Activated T-cell treated with anti-CD3 and anti-CD28 coated beads, Interleukin-2, amount 50 U/mL, for 1 hour (primary cell): ENCODE results near the gene PSMB8.
A peak's percentile ranks its signal among the peaks of the same experiment; 100 is the strongest.
"Not testable (repeated sequence)": the region's sequence is repeated elsewhere in the genome, so short reads cannot be mapped to it uniquely, and the experiment has no call there.

Experiments used
- DNase-seq: peaks from one replicate; pipeline ENCODE4 v3.0.0-alpha.2; 2020

The PSMB8 gene

DNA sequence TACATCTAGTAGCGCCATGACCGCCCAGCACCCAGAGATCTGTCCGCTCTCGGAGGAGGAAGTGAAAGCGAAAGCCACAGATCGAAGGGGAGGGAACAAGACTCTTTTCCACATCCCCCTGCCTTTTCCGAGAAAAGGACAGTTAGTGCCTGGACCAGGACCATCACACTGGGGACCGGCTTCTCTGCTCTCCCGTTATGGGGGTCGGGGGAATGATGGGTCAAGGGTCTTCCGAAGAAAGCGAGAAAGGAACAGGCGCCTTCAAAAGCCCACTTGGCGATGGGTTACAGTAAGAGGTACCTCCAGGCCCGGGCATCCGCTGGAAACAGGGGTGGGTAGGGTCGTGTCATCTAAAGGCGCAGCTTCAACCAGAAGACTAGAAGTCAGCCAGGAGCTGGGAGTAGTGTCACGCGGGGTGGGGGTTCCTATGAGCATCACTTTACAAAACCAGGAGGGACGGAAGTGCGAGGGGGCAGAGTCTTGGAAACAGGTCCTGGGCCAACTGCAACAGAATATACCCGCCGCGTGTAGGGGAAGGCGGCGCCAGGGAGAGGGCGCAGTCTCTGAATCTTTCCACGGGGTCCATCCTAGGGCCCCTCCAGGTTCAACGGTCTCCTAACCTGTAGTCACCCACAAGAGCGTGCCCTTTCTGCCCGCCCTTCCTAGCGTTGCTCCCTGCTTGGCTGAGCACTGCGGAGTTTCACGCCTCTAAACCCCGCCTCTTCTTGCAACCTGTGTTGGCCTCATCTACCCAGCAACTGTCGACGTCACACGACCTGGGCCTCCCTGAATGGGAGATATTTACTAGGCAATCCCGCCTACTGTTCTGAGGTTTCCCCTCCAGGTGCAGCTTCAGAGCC lies at the start of gene PSMB8:
TSS of gene PSMB8 (minus strand) at position 69 of the 860 bp plus-strand sequence. CDS start at position 18, 51 bp downstream.
- DNase-seq = peak; percentile 97

DNA sequence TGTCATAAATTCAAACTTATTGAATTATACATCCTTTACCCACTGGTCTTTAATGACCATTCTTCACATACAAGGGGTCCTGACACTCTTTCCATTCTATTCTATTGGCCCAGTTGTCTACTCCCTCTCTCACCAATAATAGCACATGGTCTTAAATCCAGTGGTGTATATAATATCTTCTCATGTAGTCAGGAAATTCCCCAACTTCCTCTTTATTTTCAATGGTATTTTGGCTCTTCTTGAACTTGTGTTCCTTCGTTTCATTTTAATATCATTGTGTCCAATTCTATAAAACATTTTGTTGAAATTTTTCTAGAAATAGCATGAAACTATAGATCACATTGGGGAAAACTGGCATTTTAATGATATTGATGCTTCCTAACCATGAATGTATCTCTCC lies 47.0 kb upstream of the PSMB8 start:
- no peak for DNase-seq

DNA sequence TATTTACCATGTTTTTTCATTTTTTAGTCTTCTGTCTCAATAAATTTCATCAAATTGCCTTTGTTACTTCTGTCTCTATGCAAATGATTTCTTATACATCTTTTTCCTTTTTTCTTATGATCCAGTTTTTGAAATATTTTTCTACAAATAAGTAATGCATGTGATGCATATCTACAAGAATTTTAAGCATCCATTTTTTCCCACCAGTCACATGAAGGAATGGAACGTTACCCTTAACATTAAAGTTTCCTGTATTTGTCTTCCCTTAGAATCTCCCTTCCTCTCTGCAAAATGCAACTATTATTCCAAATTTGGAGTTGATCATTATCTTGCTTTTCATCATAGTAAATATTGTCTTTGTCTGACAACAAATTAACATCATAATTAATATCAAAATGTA lies 45.7 kb upstream of the PSMB8 start:
- DNase-seq = no peak

DNA sequence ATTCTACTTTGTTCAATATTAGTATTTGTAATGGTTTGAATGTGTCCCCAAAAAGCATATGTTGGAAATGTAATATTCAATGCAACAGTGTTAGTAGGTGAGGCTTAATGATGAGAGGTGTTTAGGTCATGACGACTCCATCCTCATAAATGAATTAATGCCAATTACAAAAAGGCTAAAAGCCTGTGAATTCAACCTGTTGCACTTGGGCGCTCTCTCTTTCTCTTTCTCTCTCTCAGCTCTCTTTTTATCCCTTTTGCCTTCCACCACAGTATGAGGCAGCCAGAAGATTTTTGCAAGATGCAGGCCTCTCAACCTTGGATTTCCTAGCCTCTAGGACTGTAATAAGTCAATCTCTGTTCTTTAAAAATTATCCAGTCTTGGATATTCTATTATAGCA lies 44.7 kb upstream of the PSMB8 start:
- DNase-seq = no peak

DNA sequence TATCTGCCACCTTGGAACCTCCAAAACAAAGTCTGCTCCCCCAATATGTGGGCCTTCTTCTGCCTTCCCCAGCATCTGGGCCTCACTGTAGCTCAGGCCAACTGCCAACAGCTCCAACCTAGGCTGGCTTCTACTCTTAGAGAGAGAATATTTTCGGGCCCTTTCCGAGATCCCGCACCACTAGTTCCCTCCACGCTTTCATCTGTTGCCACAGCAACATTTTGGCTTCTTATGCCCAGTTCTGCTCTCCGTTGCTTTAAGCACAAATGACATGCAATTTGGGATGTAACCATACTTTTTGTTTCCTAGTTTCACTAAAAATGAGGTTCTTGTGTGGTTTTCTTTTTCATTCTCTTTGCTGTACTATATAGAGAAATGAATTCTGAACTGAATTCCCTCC lies 43.8 kb upstream of the PSMB8 start:
- DNase-seq = no peak

DNA sequence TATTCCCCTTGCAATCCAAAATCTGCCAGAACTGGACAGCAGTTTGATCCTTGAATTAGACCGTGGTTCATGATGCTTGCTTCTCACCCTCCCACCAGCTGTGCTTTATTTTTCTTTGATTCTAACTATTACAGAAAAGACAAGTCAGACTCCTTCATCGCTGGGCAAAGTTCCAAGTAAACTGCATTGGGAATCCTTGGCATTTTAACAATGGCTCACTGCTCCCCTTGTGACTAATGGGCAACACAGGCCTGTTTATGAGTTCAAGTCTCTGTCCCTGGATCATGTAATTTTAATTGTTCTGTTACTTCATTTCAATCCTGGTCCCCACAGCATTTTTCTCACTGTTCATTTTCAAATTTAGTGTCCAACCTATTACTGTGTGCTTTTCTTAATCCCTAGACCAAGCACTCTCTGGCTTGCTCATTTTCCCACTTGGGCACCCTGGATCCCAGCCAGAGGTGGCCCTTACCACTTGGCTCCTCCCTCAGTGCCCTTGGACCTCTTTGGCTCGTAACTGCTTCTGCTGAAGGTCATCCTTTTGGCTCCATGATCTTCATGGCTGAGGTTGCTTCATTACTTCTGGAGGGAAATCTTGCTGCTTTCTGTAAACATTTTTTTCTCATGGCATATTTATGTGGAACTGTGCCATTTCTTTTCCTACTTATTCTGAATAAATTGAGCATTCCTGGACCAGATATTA lies 43.0 kb upstream of the PSMB8 start:
- DNase-seq = no peak

DNA sequence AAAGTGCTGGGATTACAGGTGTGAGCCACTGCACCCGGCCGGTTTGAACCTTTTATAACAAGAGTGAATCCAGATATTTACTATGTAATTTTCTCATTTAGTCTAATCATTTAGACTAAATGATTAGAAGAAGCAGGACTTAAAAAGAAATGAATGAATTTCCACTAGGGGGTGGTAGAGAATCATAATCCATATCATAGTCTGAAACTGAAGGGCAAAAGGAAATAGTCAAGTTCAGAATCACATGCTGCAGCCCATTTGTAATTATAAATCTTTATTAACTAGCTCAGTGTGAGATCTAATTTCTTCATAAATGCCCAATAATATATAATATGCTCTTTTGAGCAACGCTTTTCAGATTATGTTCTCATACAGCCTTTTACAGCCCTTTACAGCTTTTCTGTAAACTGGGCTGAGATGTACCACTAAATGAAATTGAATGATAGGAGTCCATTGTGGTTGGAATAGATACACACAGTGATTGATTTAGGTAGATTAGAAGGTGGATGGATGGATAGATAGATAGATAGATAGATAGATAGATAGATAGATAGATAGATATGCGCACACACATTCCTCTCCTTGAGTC lies 41.9 kb upstream of the PSMB8 start:
- no peak for DNase-seq

DNA sequence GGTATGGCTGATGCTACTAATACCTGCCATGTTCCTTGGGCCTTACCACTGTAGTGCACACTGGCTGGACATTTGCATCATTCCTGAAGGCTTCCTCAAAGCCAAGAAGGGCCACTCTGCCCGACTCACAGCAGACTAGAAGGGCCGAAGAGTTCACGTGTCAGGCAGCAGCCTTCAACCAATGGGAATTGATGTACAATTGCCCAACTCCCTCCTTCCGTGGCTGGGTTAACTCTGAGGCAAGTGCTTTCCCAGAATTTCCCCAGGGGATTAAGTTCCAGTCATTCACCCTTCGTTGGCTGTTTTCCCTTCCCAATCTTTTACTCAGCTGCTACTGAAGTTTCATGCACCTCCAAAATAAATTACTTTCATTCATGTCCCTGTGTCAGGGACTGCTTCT lies 39.9 kb upstream of the PSMB8 start:
- DNase-seq = no peak

DNA sequence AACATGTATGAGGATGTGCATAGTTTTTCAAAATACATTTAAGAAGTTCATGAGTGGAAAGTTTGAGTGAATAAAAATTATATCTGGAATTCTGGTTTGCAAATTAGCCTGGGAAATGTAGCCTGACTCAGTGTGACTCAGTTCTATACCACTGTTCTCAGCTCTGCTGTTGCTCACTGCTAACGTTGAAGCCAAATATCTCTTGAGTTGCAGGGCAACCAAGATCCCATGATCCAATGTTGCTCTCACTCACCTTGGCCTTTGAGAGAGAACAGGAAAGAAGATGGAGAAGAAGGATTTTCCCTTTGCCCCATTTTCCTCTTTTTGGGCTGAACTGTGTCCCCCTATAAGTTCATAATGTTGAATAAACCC lies 39.0 kb upstream of the PSMB8 start:
- DNase-seq = no peak

DNA sequence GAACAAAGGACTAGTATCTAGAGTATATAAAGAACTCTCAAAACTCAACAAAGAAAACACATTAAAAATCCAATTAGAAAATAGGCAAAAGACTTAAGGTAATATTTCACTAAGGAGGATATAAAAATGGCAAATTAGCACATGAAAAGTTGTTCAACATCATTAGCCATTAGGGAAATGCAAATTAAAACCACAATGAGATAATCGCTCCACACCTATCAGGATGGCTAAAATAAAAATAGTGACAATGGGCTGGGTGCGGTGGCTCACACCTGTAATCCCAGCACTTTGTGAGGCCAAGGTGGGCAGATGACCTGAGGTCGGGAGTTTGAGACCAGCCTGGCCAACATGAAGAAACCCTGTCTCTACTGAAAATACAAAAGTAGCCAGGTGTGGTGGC lies 37.1 kb upstream of the PSMB8 start:
- not testable (repeated sequence) for DNase-seq

DNA sequence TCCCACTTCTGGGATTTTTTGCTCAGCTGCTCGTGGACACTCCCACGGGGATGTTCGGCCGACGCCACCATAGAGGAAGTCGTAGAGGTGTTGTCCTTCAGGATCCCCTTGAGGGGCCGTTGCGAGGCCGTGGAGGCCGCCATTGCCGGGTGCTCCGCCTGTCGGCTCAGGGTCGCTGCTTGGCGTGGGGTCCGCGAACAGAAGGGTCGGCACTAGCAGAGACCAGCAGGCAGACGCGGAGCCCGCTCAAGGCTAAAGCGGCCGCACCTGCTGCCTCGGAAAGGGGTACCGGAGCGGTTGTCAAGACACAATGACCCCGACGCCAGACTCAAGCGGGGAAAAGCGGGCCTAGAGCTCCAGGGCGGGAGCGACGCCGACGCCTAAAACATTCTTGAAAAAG lies 35.8 kb upstream of the PSMB8 start:
- DNase-seq = no peak

DNA sequence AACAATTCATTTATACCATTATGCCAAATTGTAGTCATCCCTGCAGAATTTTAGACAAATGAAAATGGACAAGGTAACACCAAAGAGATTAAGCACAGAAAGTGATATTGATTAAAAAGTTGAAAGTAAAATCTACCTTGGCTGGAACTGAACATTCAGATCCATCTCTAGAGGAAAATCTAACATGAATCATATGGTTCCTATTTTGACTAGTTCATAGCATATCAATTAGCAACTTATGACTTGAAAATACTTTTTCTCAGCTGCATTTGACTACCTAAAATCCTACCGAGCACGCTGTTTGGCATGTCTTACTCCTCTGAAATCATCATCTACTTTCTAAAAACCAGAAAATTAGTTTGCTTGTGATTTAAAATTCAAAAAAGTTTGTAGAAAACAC lies 32.8 kb upstream of the PSMB8 start:
- DNase-seq = no peak

DNA sequence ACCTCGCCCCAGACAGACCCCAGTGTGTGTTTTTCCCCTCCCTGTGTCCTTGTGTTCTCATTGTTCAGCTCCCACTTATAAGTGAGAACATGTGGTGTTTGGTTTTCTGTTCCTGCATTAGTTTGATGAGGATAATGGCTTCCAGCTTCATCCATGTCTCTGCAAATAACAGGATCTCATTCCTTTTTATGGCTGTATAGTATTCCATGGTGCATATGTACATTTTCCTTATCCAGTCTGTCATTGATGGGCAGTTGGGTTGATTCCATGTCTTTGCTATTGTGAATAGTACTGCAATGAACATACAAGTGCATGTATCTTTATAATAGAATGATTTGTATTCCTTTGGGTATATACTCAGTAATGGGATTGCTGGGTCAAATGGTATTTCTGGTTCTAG lies 30.1 kb upstream of the PSMB8 start:
- not testable (repeated sequence) for DNase-seq

DNA sequence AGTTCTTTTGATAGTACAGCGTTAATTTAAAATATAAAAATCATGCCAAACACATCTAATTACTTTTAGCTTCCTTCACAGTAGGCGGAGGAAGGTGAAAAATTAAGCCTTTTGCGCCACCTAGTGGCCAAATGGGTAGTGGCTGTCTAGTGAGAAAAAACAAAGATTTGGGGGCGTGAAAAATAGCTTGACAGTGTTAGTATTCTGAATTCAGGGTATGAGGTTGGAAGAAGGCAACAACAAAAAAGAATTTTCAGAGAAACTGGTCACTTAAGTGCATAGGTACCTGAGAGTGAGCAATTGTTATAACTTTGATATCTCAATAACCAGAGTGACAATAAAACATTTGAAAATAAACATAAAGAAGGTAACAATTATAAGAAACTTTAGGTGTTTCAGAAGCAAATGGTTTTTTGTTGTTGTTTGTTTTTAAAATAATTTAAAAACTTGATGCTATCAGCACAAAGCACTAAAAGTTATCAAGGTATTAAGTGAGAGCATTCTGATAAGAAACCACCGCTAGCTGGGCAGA lies 24.5 kb upstream of the PSMB8 start:
- peak; percentile 85 for DNase-seq

DNA sequence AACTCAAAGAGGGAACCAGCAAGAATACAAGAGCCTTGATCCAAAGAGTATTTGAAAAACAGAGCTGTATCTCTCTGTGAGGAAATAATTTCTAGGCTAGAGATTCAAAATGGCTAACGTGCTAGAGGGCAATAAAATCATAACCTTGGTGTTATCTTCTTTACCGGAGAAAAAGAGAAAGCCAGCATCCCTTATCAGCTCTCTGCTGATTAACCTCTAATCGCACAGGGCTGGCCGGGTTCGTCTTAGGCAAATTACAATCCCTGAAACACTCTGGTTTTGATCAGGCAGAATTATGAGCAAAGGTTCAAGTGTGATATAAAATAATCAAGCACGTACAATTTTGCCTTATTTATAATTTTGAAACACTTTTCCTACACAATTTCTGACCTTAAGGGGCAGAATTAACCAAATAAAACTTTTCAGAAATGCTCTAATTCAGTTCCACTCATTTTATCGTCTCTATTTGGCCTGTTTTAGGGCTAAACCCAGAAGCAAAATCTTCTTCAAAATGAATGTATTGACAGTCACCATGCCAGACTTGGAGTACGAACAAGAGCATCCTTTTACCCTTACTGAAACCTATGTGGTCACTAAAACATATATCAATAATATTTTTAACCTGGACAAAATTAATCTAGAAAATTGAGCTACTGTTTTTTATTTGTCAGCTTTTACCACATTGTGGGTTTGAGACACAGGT lies 23.9 kb upstream of the PSMB8 start:
- DNase-seq = no peak

DNA sequence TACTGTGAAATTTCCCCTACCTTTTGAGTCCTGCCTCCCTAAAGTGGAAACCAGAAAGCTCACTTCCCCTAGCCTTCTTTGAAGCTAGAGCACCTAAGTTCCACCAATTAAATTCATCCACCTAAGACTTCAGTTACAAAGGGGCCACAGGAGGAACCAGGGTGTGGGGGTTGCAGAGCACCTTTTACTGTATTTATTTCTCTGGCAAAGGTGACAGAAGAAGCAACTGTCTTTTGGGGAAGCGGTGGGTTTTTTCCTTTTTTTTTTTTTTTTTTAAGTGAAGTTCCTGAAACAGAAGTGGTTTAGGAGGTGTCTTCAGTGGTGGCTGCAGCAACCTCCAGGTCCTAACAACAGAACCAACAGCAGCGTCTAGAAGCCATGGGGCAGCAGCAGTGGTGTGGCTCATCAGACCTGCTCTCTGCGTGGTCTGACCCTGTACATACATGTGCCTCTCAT lies 23.2 kb upstream of the PSMB8 start:
- DNase-seq = no peak

DNA sequence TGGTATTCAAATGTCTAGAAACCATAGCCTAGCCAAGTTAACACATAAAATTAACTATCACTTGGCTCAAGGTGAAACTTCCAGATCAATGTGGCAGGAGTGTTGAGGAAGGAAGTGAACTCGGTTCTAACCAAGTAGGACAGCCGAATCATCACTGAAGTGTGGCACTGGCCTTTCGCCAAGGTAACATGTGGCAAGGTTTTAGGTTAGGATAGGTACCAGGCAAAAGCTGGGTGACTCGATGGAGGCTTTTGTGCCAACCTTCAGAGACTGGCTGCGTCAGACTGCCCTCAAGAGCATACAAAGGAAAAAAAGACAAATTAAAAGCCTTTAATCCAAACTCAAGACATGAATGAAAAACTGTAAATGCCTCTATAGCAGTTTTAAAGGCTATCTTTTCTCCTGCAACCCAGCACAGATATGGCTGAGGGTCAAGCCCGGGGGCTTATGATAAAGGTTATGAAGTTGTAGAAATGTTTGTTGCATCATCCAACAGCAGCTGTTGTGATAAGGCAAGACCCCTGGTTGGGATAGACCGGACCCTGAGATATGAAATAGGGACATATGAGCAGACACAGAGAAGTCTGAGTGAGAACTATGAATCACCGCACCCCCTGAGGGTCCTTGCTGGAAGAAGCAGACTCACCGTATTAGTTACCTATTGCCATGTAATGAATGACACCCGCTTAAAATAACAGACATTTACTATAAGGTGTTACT lies 22.0 kb upstream of the PSMB8 start:
- no peak for DNase-seq

DNA sequence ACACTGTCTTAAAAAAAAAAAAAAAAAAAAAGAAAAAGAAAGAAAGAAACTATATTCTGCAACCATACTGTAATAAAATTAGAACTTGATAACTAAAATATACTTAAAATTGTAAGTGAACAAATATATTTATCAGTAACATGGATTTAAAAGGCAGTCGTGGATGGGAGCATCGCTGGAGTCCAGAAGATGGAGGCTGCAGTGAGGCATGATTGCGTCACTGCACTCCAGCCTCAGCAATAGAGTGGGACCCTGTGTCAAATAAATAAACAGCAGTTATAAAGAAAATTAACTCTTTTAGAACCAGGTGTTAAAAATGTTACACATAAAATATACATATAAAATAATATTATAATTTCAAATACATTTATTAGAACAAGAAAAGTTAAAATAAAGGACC lies 18.9 kb upstream of the PSMB8 start:
- no peak for DNase-seq

DNA sequence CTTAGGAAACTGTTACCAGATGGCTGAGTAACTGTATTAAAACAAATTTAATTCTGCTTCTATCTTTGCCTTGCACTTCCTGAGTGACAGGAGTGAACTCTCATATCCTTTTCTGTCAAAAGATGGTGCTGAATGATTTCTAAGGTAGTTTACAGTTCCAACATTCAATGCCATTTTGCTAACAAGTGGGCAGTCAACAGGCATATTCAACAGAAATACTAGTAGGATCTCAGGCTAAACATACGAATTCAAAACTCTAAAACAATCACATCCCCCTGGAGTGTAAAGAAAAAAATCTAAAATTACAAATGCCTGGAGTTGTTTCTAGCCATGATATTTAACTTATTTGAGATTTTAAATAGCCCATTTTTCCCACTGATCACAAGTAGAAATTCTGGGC lies 16.8 kb upstream of the PSMB8 start:
- DNase-seq = no peak

DNA sequence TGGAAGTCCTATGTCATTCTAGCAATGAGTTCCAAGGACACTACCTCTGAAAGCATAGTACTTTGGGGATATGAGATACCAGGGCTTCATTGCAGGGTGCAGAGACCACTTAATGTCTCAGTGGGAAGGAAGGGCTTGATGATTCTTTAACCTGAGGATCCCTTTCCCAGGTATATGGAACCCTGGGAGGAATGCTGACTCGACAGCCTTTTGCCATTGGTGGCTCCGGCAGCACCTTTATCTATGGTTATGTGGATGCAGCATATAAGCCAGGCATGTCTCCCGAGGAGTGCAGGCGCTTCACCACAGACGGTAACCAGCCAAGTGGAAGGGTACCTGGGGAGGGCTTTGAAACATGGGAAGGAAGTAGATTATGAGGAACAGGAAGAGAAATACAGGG lies 14.3 kb upstream of the PSMB8 start:
- DNase-seq = no peak

DNA sequence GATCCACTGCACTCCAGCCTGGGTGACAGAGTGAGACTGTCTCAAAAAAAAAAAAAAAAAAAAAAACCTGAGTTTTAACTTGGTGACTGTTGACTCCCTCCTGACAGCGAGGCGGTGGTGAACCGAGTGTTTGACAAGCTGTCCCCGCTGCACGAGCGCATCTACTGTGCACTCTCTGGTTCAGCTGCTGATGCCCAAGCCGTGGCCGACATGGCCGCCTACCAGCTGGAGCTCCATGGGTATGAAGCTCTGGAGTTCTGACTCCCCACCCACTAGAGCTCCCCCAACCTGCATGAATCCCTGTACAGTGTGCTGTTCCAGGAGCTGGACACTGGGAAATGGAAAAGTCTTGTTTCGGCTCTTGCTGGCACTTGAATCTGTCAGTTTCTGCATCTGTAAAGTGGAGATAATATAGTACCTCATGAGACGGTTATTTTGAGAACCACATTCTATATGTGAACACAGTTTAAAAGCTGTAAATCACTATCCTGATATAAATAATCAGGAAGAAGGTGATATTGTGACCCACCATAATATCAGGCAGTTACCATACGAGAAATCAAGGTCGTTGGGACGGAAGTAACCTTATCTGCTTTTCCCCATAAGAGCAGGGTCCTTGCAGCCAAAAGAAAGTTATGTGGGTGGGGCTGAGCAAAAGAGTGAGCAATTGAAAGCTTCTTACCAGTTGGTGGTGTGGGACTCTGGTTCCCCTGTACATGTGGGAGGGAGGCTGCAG lies 13.5 kb upstream of the PSMB8 start:
- DNase-seq = no peak
